Nucleus accumbens (tissue), 56 donors: ENCODE results near the gene ESYT3.
"Not testable (repeated sequence)": the region's sequence is repeated elsewhere in the genome, so short reads cannot be mapped to it uniquely, and the experiment has no call there.

Experiments
- DNase-seq, 56 donors: peaks; one replicate each; lab custom pipeline; 2025; lab: John Stamatoyannopoulos, UW

The ESYT3 gene

GRCh38 chr3:138408751-138409570, 25.5 kb upstream of the ESYT3 start:
- DNase-seq = peak in 15 of 56 donors; percentile 13 to 61 (median 27)

- DNase-seq = peak in 10 of 56 donors; percentile 20 to 44 (median 40)
Measured at GRCh38 chr3:138412821-138413551, 21.4 kb upstream of the ESYT3 start.

GRCh38 chr3:138416236-138416635, 18.2 kb upstream of the ESYT3 start:
- not testable (repeated sequence) for DNase-seq

GRCh38 chr3:138417559-138417982, 16.8 kb upstream of the ESYT3 start:
- DNase-seq = peak in 48 of 56 donors; percentile 8 to 88 (median 53)

- no peak for DNase-seq
Measured at GRCh38 chr3:138418601-138419206, 15.7 kb upstream of the ESYT3 start.

- DNase-seq = no peak
Measured at GRCh38 chr3:138423316-138423715, 11.1 kb upstream of the ESYT3 start.

GRCh38 chr3:138424323-138424722, 10.1 kb upstream of the ESYT3 start:
- DNase-seq = no peak

GRCh38 chr3:138426211-138426610, 8.2 kb upstream of the ESYT3 start:
- peak in 1 of 56 donors; percentile 8 for DNase-seq

GRCh38 chr3:138426754-138427153, 7.7 kb upstream of the ESYT3 start:
- not testable (repeated sequence) for DNase-seq

- no peak for DNase-seq
Measured at GRCh38 chr3:138429665-138430064, 4.8 kb upstream of the ESYT3 start.

GRCh38 chr3:138432576-138433240, 1.7 kb upstream of the ESYT3 start:
- no peak for DNase-seq

GRCh38 chr3:138433892-138434275, 532 bp upstream of the ESYT3 start:
- DNase-seq = no peak

GRCh38 chr3:138434875-138435772, 708 bp downstream of the ESYT3 start:
- DNase-seq = peak in 2 of 56 donors; percentile 42 to 46

- DNase-seq = no peak
Measured at GRCh38 chr3:138435840-138436239, 1.4 kb downstream of the ESYT3 start.

GRCh38 chr3:138437281-138437680, 2.9 kb downstream of the ESYT3 start:
- no peak for DNase-seq

- DNase-seq = no peak
Measured at GRCh38 chr3:138438896-138439295, 4.5 kb downstream of the ESYT3 start.

- DNase-seq = no peak
Measured at GRCh38 chr3:138439646-138440045, 5.2 kb downstream of the ESYT3 start.

- DNase-seq = no peak
Measured at GRCh38 chr3:138440121-138440521, 5.7 kb downstream of the ESYT3 start.

- no peak for DNase-seq
Measured at GRCh38 chr3:138440596-138440995, 6.2 kb downstream of the ESYT3 start.

GRCh38 chr3:138441256-138441655, 6.8 kb downstream of the ESYT3 start:
- DNase-seq = no peak
